Liver (tissue), 9 donors: ENCODE results near the gene MAML3. TPM values are rescaled to one million over a fixed set of nuclear protein-coding genes. Genes with fewer than 3 reads are reported as not detected.

Experiments used
- DNase-seq: peaks from one replicate; pipeline ENCODE4 v3.0.0-alpha.2; 2017; ENCODE audit warnings: low spot score
- H3K27ac ChIP-seq, 2 donors: one replicate each; pipeline ENCODE4 v1.7.0; 2013; ENCODE audit warnings: inconsistent platforms in 2 of 2, low read length in 2 of 2, control low read depth in 1 of 2, low read depth in 1 of 2, mild to moderate bottlenecking in 1 of 2
- H3K27me3 ChIP-seq, 4 donors: one replicate each; pipeline versions ENCODE4 v1.6.1 to v1.7.0; 2013; ENCODE audit warnings: low read length in 3 of 4, inconsistent platforms in 1 of 4, mild to moderate bottlenecking in 1 of 4, moderate library complexity in 1 of 4; ENCODE audit not compliant: control insufficient read depth in 4 of 4, insufficient read depth in 4 of 4
- H3K36me3 ChIP-seq, 4 donors: one replicate each; pipeline versions ENCODE4 v1.6.1 to v1.7.0; 2013; ENCODE audit warnings: low read length in 3 of 4, mild to moderate bottlenecking in 3 of 4, low read depth in 1 of 4, moderate library complexity in 1 of 4; ENCODE audit not compliant: control insufficient read depth in 4 of 4, insufficient read depth in 3 of 4
- H3K4me1 ChIP-seq, 4 donors: one replicate each; pipeline versions ENCODE4 v1.6.1 to v1.7.0; 2013; ENCODE audit warnings: low read length in 3 of 4, mild to moderate bottlenecking in 3 of 4, moderate library complexity in 1 of 4; ENCODE audit not compliant: control insufficient read depth in 4 of 4, insufficient read depth in 4 of 4
- H3K4me3 ChIP-seq, 3 donors: one replicate each; pipeline versions ENCODE4 v1.6.1 to v1.7.0; 2013; ENCODE audit warnings: low read length in 3 of 3, control low read depth in 1 of 3, low read depth in 1 of 3, mild to moderate bottlenecking in 1 of 3
- H3K9ac ChIP-seq, 2 donors: one replicate each; pipeline ENCODE4 v1.7.0; 2013; ENCODE audit warnings: low read length in 2 of 2, mild to moderate bottlenecking in 2 of 2, moderate library complexity in 2 of 2, control low read depth in 1 of 2, low read depth in 1 of 2
- H3K9me3 ChIP-seq, 4 donors: one replicate each; pipeline versions ENCODE4 v1.6.1 to v1.7.0; 2013; ENCODE audit warnings: low read length in 3 of 4; ENCODE audit not compliant: control insufficient read depth in 4 of 4
- EGR1 ChIP-seq, 2 donors: IDR thresholded peaks; 2 replicates each; pipeline ENCODE4 v1.6.1; 2016 to 2018; ENCODE audit warnings: antibody characterized with exemption in 2 of 2, low read depth in 2 of 2
- FOXA1 ChIP-seq: IDR thresholded peaks from 2 replicates; pipeline ENCODE4 v1.6.1; 2016; ENCODE audit warnings: antibody characterized with exemption
- FOXA2 ChIP-seq: IDR thresholded peaks from 2 replicates; pipeline ENCODE4 v1.6.1; 2016; ENCODE audit warnings: antibody characterized with exemption
- GABPA ChIP-seq, 2 donors: IDR thresholded peaks in 1 of 2; conservative IDR thresholded peaks in 1 of 2; 2 replicates each; pipeline ENCODE4 v1.6.1; 2016; ENCODE audit warnings: antibody characterized with exemption in 2 of 2, mild to moderate bottlenecking in 1 of 2, moderate library complexity in 1 of 2
- HNF4A ChIP-seq, 2 donors: conservative IDR thresholded peaks; 2 replicates each; pipeline ENCODE4 v1.6.1; 2016; ENCODE audit warnings: antibody characterized with exemption in 2 of 2, mild to moderate bottlenecking in 2 of 2
- NR2F2 ChIP-seq: IDR thresholded peaks from 2 replicates; pipeline ENCODE4 v1.6.1; 2016; ENCODE audit warnings: antibody characterized with exemption
- RAD21 ChIP-seq, 2 donors: IDR thresholded peaks; 2 replicates each; pipeline ENCODE4 v1.6.1; 2016; ENCODE audit warnings: antibody characterized with exemption in 2 of 2, mild to moderate bottlenecking in 2 of 2
- RXRA ChIP-seq, 2 donors: IDR thresholded peaks; 2 replicates each; pipeline ENCODE4 v1.6.1; 2017 to 2018; ENCODE audit warnings: antibody characterized with exemption in 2 of 2, mild to moderate bottlenecking in 1 of 2
- TAF1 ChIP-seq: conservative IDR thresholded peaks from 2 replicates; pipeline ENCODE4 v1.6.1; 2016; ENCODE audit warnings: antibody characterized with exemption, mild to moderate bottlenecking
- YY1 ChIP-seq: IDR thresholded peaks from 2 replicates; pipeline ENCODE4 v1.6.1; 2016; ENCODE audit warnings: antibody characterized with exemption, mild to moderate bottlenecking
- ZBTB33 ChIP-seq: IDR thresholded peaks from 2 replicates; pipeline ENCODE4 v1.6.1; 2016; ENCODE audit warnings: antibody characterized with exemption
- WGBS: extraction: QIAGEN DNeasy Blood & Tissue Kit; methylation state at CpG from one replicate; pipeline ENCODE4 v1.1.7; 2013; 5-methylcytosine and 5-hydroxymethylcytosine counted together
- polyA plus RNA-seq, 2 donors: library from polyadenylated mRNA; stranded (reverse) in 1 of 2; unstranded in 1 of 2; fragments of 200-250 nt in 1 of 2; fragments of >200 nt in 1 of 2; fragmentation: Nextera tagmentation in 1 of 2; extraction: Ambion mirVana in 1 of 2; gene quantifications; one replicate each; pipeline versions ENCODE4 v1.2.1 to v1.2.3, GENCODE V29; 2013 to 2015
- total RNA-seq, 2 donors: library from RNA; depleted of rRNA; stranded (reverse); fragments of >200 nt; gene quantifications; one replicate each; pipeline ENCODE4 v1.2.3, GENCODE V29; 2014
- TF ChIP-seq, protein P1 (sequence below): IDR thresholded peaks from 2 replicates; pipeline ENCODE4 v1.6.1; 2016; ENCODE audit warnings: antibody characterized with exemption
- donor health status: healthy.
- donor health status: healthy.
- donor health status: healthy.
- donor health status: healthy.
- donor health status: healthy.

The MAML3 gene
- total and polyA plus RNA-seq, 4 donors = 1.3 to 4.3 (median 2.7) TPM

DNA sequence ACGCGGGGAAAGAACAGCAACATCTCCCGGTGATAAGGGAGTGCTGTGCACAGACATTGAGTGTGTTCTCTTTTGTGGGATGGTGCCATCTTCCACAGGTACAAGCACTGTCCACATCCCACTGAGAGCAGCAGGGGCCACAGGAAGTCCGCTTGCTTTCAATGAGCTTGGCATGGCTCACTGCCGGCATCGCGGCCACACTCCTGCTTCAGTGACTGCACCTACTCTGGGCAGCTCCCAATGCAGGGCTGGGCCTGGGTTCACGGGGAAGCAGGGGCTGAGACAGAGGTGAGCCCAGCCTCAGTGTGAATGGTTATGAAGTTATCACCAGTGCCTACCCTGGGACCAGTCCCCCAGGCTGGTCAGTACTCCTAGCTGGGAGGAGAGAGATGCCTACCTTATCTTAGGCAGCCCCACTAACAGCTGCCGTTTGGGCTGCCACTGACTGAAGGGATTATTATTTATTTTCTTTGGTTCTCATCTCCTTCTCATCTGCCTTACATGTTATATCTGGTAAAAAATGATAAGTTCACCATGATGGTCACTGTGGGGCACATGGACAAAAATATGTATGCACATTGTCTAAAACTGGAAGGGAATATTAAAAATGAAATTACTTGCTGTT, 389.2 kb downstream of the MAML3 start:
- peak overlapping the region in 1 of 2 donors; percentile 57 for H3K27ac ChIP-seq
- WGBS = 69% methylated on average over 9 of the region's 9 CpGs
- H3K9me3 ChIP-seq = no peaks in the 10 kb centered on the region
- no peak for DNase-seq
- H3K4me3 ChIP-seq = no peak overlapping the region
- peaks cover 1 to 11% (median 10%) of the 10 kb centered on the region in 4 donors for H3K4me1 ChIP-seq
- no peak overlapping the region for H3K9ac ChIP-seq
- TF ChIP-seq TAF1 (no peak), GABPA (IDR thresholded peaks at IDR 0.05 in 1 of 2, conservative IDR thresholded peaks at IDR 0.05 in 1 of 2) (no peak), YY1 (no peak), FOXA2 (no peak), FOXA1 (no peak), EGR1 (IDR thresholded peaks at IDR 0.05; ENCODE audit: low read depth in 2 of 2) (no peak), HNF4A (conservative IDR thresholded peaks at IDR 0.05) (no peak)
- TF ChIP-seq, protein P1, sequence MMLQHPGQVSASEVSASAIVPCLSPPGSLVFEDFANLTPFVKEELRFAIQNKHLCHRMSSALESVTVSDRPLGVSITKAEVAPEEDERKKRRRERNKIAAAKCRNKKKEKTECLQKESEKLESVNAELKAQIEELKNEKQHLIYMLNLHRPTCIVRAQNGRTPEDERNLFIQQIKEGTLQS = no peak
- H3K36me3 ChIP-seq = no peaks in the 10 kb centered on the region
- no peaks in the 10 kb centered on the region for H3K27me3 ChIP-seq

- Histone ChIP-seq H3K4me3 (no peak overlapping the region), H3K4me1 (peaks cover 1 to 11% (median 10%) of the 10 kb centered on the region in 4 donors), H3K9me3 (no peaks in the 10 kb centered on the region), H3K27me3 (no peaks in the 10 kb centered on the region), H3K27ac (peak overlapping the region in 1 of 2 donors; percentile 57), H3K9ac (no peak overlapping the region), H3K36me3 (no peaks in the 10 kb centered on the region)
- WGBS = 14% methylated on average over 8 of the region's 8 CpGs
- DNase-seq = no peak
- TF ChIP-seq RXRA (IDR thresholded peaks at IDR 0.05) (peak in 1 of 2 donors; percentile 66), ZBTB33 (no peak), HNF4A (conservative IDR thresholded peaks at IDR 0.05) (peak; percentile 60 to 71)
Measured at GRCh38 chr4:139764182-139764581, 389.8 kb downstream of the MAML3 start.

DNA sequence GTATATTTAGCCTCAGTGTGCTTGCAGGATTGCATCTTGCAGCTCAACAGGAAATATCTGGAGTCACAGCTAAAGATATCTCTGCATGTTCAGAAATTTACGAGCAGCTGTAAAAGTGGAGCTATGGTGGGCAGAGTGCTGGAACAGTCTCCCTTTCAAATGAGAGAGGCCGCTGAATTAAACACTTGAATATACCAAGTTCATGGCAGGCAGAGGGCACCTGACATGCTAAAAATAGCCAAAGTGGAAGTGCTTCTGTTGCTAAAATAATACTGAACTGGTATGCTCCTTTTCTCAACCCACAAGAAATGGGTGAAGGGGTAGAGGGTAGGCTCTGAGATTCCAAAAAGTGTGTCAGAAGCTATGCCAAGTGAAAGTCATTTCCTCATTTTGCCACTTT, 390.3 kb downstream of the MAML3 start:
- no peak overlapping the region for H3K4me3 ChIP-seq
- peaks cover 1 to 11% (median 10%) of the 10 kb centered on the region in 4 donors for H3K4me1 ChIP-seq
- H3K27ac ChIP-seq = peak overlapping the region in 1 of 2 donors; percentile 15
- WGBS = 67% methylated on average over 2 of the region's 2 CpGs
- H3K27me3 ChIP-seq = no peaks in the 10 kb centered on the region
- DNase-seq = no peak
- H3K9me3 ChIP-seq = no peaks in the 10 kb centered on the region
- H3K36me3 ChIP-seq = no peaks in the 10 kb centered on the region
- no peak overlapping the region for H3K9ac ChIP-seq
- no peak for TF ChIP-seq NR2F2
- TF ChIP-seq RAD21 (IDR thresholded peaks at IDR 0.05) = peak in 1 of 2 donors; percentile 28

DNA sequence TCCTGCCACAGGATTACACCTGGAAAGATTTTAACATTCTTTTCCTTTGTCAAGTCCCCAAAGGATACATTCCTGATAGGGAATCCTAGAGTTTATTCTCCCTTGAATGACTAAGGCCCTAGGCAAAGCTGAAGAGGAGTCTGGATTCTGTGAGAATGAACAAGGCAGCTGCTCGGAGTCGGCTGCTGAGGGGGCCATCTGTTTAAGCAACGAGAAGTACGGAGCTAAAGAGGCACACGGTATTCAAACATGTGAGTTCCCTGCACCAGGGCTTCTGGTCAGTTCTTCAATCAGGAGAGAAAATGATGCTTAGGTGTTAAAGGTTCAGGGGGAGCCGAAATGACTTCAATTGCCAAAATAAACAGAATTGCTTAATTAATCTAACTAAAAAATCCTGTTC, 390.8 kb downstream of the MAML3 start:
- WGBS = 72% methylated on average over 6 of the region's 6 CpGs
- H3K27me3 ChIP-seq = no peaks in the 10 kb centered on the region

More for the DNA sequence above, 390.8 kb downstream of the MAML3 start:
- Histone ChIP-seq H3K4me3 (no peak overlapping the region), H3K4me1 (peaks cover 1 to 11% (median 10%) of the 10 kb centered on the region in 4 donors), H3K9me3 (no peaks in the 10 kb centered on the region), H3K9ac (no peak overlapping the region), H3K27ac (peak overlapping the region in 1 of 2 donors; percentile 11), H3K36me3 (no peaks in the 10 kb centered on the region)
- no peak for TF ChIP-seq GABPA (IDR thresholded peaks at IDR 0.05 in 1 of 2, conservative IDR thresholded peaks at IDR 0.05 in 1 of 2)
- no peak for TF ChIP-seq ZBTB33
- TF ChIP-seq HNF4A (conservative IDR thresholded peaks at IDR 0.05) = no peak
- no peak for TF ChIP-seq RXRA (IDR thresholded peaks at IDR 0.05)
- no peak for DNase-seq
